CD4-positive, alpha-beta T cell treated with Interleukin-6 for 4 hours (primary cell): ENCODE measurements around the gene MAGI1.

ENCODE experiments used
- DNase-seq: peaks from one replicate; pipeline ENCODE4 v3.0.0-alpha.2; 2020; ENCODE audit warnings: mixed read lengths

Gene MAGI1

DNA sequence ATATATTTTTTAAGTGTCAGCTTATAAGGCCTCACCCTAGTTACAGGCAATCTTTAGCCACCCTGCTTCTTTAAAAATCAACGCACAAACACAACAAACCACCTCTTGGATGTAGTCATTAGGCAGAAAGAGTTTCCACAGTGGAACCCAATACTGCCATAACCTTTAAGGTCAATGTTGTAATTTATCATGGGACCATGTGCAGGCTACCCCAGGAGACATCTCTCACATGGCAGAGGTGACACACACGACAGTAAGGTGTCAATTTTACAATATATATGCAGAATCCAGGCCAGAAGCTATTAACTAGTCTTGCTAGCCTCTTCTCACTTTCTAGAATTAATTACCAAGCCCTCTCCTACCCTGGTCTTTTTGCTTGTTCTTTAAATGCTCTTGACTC lies 336.5 kb downstream of the MAGI1 start:
- no peak for DNase-seq

DNA sequence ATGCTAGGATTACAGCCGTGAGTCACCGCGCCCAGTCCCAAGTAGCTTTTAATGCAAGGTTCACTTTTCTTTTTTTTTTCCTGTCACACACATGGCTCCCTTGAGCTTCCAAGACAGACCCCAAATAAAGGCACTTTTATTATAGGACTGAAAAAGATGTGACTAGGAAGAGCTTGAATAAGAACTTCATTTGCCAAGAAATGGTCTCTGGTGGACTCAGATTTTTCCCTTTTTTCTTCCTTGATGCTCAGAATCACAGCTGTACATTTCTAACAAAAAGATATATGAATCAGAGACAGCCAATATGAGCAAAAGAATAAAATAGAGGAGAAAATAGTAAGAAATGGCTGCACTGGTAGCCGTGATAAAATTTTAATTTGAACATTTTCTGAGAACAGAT lies 337.2 kb downstream of the MAGI1 start:
- DNase-seq, result no peak

DNA sequence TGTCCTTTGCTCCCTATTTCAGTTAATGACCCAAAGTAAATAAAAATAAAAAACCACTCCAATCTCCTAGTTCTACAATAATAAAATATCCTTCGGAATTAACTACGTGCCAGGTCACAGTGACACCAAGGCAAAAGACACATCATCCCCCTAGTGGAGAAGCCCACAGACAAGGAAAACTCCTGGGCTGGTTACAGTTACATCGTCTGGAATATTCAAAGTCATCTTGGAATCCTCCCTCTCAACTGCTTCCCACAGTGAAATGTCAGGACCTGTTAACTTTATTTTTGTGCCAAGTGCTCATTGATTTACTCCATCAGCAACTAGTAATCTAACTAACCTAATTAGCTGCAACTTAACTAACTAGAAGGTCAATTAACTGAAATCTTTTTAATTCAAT lies 349.3 kb downstream of the MAGI1 start:
- DNase-seq, result no peak

DNA sequence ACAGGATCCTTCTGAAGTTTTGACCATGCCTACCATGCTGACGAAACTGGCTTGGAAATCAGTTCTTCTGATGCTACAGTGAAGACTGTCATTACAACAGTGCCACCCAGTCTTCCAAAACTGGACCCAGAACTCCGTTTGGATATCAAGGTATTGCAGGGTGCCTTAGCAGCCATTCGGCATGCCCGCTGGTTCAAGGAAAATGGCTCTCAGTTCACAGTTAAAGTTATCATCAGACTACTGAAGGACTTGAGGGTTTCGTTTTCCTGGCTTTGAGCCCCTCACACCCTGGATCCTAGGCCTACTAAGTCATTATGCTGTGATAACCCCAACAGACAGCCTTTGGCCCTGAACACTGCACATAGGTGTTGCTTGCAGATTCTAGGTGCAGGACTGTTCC lies 351.0 kb downstream of the MAGI1 start:
- DNase-seq, result no peak

DNA sequence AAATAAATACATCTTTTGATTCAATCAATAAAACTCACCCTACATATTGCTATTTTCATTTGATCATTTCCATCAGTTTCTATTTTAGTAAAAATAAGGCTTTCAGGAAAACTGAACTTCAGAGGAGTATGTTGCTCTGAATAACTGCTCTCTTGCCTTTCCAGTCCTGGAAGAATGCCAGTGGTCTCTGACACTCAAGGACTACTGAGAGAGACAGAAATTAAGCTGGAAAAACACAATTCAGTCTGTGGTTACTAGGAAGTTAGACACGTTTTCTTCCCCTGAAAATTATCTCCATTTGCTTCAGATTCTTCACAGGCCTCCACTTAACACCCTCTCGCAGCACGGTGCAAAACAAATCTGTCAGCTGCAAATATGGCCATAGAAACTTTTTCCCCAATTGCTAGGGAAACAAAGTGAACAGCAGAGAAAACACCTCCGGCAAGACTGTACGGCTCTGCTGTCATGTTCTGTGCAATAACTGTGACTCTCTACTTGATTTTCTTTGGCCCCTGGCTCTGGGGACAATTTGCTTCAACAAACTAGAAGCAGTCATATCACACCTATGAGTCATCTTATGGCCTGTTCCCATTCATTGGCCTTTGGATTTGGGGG lies 353.0 kb downstream of the MAGI1 start:
- no peak for DNase-seq

DNA sequence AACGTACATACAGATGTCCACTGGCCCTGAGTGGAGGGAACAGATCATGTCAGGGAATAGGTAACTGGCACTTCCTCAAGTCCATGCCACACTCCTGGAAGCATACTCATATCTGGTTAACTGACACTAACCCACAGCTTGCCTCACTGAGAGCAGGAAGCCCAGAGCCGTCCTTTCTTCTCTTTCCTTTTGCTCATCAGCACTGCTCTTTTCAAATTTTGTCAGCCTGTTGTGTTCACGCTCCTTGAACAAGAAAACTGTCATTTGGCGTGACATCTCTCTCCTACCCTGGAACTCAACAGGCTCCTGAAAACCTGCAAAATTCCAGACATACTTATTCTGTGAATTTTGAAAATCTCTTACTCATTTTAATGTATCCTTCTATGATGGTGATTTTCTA lies 360.2 kb downstream of the MAGI1 start:
- DNase-seq, result no peak

DNA sequence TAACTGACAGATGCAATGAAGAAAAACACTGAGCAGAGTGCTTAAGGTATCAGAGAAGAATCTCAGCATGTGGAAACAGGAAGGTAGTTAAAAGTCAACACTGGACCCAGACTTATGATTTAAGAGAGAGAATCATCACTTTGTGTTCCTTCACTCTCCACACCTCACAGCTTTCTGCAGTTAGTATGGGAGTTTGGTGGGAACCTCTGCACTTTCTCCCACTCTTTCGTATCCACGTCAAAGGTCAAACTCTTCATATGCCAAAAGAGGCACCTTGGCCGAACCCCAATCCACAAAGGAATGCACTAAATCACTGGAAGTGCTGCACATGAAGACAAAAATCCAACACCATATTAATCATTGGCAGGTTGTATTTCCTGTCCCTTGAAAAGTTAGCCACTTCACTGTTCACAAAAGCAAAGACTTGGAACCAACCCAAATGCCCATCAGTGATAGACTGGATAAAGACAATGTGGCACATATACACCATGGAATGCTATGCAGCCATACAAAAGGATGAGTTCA lies 361.2 kb downstream of the MAGI1 start:
- no peak for DNase-seq

DNA sequence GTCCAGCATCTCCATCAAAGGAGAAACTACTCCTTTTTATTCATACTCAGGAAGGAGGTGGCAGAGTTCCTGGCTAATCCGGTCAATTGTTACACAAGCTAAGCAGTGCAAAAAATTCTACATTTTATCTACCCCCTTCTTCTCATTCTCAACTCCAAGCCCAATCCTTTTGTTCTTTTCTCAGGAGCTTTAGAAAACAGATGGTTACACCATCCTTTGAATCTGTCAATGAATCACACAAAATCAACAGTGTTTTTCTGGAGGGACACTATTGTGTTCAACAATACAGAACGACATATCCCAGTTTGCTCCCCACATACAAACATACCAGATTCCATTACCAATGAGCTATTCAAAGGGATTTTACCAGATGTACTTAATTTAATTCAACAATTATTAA lies 362.1 kb downstream of the MAGI1 start:
- no peak for DNase-seq

DNA sequence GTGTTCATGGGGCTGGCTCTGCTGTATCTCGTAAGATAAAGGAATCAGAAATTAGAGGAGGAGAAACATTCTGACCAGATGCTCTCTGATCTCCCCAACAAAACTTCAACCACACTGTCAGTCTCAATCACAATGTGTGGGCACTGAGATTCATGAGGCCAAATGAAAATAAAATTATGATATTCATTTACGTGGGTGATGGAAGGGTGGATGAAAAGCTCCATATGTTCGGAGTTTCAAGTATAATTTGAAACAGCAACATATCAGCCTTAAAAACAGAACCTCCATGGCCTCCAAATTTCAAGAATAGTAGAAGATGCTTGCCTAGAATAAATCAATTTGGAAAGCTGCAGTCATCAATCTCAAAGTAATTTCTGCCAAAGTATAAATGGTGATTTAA lies 363.7 kb downstream of the MAGI1 start:
- no peak for DNase-seq

DNA sequence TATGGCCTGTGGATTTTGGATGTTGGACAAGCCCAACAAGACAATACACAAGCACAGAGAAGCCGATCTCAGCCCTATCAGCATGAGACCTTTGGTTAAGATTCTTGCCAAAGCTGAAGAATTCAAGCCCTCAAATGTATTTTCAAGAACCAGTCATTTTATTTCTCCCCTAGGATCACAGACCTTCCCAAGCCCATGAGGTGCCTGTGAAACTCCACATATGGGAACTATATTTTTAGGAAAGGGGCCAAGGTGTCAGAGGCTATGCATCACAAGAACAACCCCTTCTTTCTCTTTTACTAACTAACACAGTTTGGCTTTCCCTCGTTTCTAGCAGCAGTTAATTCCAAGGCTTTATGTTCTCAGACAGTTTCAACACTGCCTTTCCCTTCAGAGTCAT lies 364.5 kb downstream of the MAGI1 start:
- DNase-seq, result no peak

DNA sequence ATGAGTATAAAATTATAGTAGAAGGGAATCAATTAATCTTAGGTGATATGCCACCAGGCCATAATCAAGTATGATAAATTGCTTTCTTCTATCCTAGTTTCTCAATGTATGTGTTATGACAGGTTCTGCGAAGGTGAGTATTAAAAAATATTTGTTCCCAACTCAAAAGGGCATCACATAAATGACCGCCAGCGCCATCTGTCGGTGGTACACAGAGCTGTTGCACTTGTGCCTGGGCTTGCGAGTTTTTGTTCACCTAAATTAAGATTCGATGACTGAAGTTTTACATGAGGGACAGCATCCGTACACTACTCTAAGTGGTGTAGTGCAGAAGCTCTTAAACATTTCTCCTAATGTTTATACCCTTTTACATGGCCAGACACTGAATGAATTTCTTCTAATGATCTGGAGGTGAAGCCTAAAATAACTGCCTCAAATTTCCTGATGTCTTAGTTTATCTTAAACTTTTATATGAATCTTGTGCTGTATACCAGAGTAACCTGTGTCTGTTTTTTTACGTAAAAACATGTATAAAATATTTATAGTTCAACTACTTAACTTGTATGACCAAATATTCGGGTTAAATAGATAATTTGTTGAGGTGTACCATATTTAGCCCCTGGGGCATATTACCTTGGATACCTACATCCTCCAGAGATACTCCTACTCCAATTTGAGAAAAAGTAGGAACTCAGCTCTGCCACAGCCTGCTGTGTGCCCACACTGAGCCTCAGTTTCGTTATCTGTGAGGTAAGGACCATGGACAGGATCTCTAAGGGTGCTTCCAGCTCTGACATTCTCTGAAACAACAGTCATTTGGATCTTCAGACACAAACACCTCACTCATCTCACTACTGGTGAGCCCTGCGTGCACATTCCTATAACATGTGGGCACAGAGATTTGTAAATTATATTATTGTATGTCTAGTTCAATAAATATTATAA lies 365.6 kb downstream of the MAGI1 start:
- no peak for DNase-seq

DNA sequence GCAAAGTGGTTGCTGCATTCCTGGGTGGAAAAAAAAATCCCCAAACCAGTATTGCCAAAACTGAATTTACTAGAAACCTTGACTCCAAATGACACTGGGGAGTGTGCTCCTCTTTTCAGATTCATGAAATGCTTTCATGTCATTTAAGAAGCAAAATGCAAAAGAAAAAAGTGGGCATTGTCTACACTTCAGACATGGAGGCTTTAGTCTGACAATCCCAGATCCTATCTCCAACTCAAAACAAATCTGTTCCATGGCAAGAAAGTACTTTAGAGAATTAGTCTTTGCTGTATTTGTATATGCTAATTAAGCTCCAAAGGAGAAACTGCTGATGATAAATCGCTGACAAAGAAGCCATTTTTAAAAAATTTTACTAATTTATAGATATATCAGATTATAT lies 366.7 kb downstream of the MAGI1 start:
- no peak for DNase-seq

DNA sequence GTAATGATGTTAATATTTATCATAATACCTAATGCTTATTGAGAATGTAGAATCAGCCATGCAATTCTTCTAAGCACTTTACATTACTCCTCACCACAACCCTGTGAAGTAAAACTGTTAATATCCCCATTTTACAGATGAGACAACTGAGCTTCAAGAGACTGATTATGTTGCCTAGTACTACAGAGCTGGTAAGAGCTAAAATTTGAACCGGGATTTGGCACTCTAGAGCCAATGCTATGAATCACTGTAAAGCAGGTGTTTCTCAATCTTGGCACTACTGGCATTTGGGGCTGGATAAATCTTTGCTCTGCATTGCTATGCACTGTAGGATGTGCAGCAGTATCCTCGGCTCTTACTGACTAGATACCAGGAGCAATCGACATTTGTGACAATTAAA lies 367.7 kb downstream of the MAGI1 start:
- no peak for DNase-seq

DNA sequence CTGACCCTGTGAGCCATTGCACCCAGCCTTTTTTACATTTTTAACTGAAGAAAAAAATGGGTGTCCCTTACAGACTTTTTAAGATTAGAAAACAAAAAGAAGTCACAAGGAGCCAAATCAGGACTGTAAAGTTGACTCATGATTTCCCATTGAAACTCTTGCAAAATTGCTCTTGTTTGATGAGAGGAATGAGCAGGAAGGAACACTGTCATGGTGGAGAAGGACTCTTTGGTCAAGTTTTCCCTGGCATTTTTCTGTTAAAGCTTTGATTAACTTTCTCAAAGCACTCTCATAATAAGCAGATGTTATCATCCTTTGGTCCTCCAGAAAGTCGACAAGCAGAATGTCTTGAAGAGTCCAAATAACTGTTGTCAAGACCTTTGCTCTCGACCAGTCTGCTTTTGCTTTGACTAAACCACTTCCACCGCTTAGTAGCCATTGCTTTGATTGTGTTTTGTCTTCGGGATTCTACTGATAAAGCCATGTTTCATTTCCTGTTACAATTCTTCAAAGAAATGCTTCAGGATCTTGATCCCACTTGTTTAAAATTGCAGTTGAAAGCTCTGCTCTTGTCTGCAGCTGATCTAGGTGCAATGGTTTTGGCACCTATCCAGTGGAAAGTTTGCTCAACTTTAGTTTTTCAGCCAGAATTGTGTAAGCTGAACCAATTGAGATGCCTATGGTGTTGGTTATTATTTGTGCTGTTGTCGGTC lies 369.4 kb downstream of the MAGI1 start:
- DNase-seq, result no peak

DNA sequence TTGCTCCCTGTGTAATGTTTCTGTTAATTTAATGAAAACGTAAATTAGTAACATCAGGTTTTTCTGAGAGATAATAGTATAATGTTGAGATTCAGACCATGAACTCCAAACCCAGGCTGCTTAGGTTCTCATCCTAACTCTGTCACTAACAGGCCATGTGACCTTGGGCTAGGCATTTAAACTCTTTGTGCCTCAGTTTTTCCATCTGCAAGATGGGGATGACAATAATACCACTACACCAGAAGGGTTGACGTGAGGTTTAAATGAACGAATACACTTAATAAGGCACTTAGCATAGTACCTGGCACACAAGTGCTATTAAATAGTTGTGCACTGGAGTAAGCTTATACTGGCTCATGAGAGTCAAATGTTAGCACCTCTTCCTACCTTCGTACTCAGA lies 370.8 kb downstream of the MAGI1 start:
- DNase-seq, result no peak

DNA sequence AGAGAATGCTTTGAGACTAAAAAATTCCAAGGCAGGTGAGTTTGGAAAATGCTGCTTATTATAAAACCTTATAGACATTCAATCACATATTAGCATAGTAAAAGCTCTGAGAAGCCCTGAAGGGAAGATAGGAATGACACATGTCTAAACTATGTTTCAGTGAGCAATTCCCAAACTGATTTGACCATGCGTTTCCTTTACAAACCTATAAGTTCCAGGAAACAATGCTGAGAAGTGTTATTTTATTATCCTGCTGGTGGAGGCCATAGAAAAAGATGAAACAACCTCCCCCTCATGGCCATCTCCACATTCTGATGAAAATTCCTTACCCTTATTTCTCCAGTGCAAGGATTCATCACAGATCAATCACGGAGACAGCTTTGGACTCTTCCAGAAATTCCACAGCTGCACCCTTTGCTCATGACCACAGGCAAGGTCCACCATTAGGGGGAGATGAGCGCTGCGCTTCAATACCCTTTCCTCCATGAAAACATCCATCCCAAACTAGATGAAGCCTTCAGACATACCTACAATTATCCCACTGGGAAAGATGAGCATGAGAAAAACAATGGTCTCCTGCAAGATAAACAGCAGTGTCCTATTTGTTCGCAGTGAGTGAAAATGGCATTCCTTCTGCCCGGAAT lies 372.1 kb downstream of the MAGI1 start:
- DNase-seq, result no peak

DNA sequence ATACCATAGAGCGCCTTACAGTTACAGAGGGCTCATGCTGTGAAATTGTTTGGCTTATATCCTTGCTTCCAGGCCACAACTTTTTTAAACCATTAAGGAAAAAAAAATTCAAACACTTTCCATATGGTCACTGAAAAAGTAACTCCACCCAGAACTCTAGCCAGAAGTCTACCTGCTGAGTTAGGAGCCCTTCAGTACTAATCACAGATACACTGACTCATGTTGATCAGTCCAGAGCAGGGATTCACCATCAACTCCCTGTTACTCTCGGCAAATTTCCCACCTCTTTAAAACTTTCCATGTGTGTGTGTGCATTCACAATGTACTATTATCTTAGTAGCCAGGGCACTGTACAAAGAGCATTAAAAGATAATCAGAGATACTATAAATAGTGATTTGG lies 372.8 kb downstream of the MAGI1 start:
- no peak for DNase-seq

DNA sequence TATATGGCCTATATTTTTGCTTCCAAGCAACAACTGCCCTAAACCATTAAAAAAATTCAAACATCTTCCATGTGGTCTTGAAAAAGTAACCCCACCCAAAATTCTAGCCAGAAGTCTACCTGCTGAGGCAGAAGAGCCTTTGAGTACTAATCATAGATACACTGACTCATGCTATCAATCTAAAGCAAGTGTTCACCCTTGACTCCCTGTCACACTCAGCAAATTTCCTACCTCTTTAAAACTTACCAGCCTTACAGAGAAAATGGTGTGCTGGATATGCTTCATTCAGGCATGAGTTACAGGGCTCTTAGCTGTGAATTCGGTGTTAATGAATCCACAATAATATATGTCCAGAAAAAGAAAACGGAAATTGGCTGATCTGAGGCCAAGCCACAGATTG lies 373.8 kb downstream of the MAGI1 start:
- no peak for DNase-seq

DNA sequence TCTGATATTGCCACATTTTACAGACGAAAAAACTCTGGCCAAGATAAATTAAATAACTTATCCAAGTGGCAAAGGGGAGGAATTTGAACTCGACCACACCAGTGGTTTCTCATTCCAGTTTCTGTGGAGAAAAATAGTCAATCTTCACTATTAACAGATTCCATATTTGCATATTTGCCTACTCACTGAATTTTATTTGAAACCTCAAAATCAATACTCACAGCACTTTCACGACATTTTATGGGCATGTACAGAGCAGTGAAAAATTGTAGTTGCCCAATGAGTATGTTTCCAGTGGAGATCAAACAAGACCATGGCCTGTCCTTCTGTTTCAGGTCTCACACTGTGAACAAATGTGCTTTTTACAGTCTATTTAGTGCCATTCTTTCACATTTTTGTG lies 374.3 kb downstream of the MAGI1 start:
- DNase-seq, result no peak

DNA sequence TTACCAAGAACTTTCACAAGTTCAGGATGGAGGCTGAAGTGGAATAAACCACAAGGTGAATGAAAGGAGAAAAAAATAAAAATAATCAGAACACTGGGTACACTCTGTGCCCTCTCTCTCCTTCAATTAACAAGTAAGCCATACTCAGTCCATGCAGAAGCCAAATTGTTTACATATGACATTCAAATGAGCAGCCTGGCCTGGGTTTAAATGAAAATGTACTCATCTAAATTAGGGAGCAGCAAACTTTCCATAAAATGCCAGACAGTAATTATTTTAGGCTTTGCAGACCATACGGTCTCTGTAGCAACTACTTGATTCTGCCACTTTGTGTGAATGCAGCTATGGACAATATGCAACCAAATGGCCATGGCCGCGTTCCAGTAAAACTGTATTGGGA lies 376.6 kb downstream of the MAGI1 start:
- DNase-seq, result no peak

DNA sequence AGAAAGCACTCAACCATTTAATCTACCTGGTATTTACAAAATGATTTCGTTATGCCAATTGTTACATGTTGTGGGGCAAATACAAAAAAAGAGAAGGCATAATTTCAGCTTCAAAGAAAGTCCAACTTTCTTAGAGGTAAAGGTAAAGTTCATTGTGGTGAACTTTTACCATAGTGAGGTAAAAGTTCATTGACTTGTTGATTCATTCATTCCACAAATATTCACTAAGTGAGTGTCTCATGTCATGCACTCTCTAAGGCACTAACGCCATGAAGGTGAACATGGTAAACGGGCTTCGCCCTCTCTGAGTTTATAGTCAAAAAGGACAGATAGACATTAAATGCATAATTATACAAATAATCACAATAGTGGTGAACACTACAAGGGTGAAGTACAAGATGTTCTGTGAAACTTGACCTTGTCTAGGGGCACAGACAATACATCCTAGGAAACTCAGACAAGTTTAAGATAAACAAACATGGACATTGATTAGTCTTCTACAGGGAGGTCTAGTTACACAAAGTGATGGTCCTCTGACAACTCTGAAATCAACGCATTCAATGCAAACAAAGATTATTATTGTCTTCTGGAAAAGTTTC lies 378.6 kb downstream of the MAGI1 start:
- DNase-seq, result no peak

DNA sequence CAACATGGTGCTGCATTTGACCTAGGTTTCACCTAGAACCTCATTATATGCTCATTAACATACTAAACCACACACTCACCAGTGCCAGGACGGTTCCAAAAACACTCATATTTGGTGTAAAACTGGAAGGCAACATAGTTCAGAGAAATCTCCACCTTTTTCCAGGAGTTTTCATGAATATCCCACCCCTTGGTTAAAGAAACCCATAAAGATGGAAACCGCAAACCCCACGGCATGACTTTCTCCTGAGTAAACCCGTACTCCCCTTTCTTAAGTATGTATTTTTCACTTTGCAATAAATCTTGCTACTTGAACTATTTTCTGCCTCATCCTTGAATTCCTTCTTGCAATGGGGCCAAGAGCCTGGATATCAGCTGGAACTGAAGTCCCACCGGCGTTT lies 379.3 kb downstream of the MAGI1 start:
- DNase-seq, result no peak

DNA sequence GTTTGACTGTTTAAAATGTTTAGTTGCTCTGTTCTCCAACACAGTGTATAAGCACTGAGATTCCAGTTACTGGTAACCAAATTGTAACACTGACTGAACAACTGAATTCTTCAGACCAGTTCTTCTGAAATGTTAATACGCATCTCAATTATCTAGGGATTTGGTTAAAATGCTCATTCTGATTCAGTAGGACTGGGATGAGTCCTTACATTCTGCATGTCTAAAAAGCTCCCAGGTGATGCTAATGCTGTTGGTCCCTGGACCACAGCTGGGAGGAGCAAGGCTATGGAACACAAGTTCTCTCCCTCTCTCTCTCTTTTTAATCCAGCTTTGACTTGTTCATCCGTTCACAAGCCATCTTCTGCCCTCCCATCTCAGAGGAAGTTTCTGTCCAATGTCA lies 380.3 kb downstream of the MAGI1 start:
- no peak for DNase-seq
